Naive thymus-derived CD8-positive, alpha-beta T cell (primary cell): ENCODE data around the gene ARHGAP40. TPM values are rescaled to one million over a fixed set of nuclear protein-coding genes. Genes with fewer than 3 reads are reported as not detected.

Experiments
- ATAC-seq, 2 donors: fragments of 150-1000 bp; cut with Tn5 transposase in 1 of 2; sonication (Bioruptor Pico), chemical (Tn5 transposase) in 1 of 2; 1 replicate in 1 of 2; 2 replicates in 1 of 2; pipeline ENCODE4 v1.10.0; 2021; ENCODE audit warnings: mild to moderate bottlenecking in 2 of 2, moderate library complexity in 2 of 2
- POLR2A ChIA-PET: fragments of 350-600 bp; sonication (Branson Sonifier 250); formaldehyde crosslinking; loops from one replicate; lab custom pipeline; 2021; ENCODE audit warnings: antibody characterized with exemption; lab: Charles Lee
- DNase-seq, 10 donors: peaks; one replicate each; pipeline versions ENCODE4 v3.0.0 to v3.0.0-alpha.2; 2020 to 2022
- H3K27ac Mint-ChIP-seq, 10 donors: one replicate each; pipeline ENCODE4 v1.8.0; 2020 to 2022; ENCODE audit warnings: mild to moderate bottlenecking in 10 of 10, mixed read lengths in 10 of 10, moderate library complexity in 4 of 10, inconsistent platforms in 1 of 10
- H3K27me3 Mint-ChIP-seq, 5 donors: one replicate each; pipeline ENCODE4 v1.8.0; 2021 to 2022; ENCODE audit warnings: mixed read lengths in 5 of 5
- H3K36me3 Mint-ChIP-seq, 3 donors: one replicate each; pipeline ENCODE4 v1.8.0; 2020 to 2022; ENCODE audit warnings: mixed read lengths in 3 of 3, mild to moderate bottlenecking in 2 of 3, inconsistent platforms in 1 of 3
- H3K4me1 Mint-ChIP-seq, 4 donors: one replicate each; pipeline ENCODE4 v1.8.0; 2021 to 2022; ENCODE audit warnings: mixed read lengths in 4 of 4
- H3K4me3 Mint-ChIP-seq, 10 donors: one replicate each; pipeline ENCODE4 v1.8.0; 2020 to 2022; ENCODE audit warnings: mild to moderate bottlenecking in 10 of 10, mixed read lengths in 10 of 10, moderate library complexity in 6 of 10, inconsistent platforms in 1 of 10
- H3K9me3 Mint-ChIP-seq, 9 donors: one replicate each; pipeline ENCODE4 v1.8.0; 2020 to 2022; ENCODE audit warnings: mixed read lengths in 9 of 9, mild to moderate bottlenecking in 3 of 9, inconsistent platforms in 1 of 9, moderate library complexity in 1 of 9
- polyA plus RNA-seq, 3 donors: library from polyadenylated mRNA; unstranded; fragments of 300-500 nt; fragmentation: Illumina TruSeq; gene quantifications; one replicate each; pipeline ENCODE4 v1.2.3, GENCODE V29; 2021
- total RNA-seq, 8 experiments: library from RNA in 2 of 8; stranded (reverse) in 2 of 8; gene quantifications; one replicate each; pipeline ENCODE4 v1.2.3 and lab custom pipeline; 2021 to 2026

ARHGAP40 gene
- total and polyA plus RNA-seq, 5 experiments from 2014 or later, result not detected

DNA sequence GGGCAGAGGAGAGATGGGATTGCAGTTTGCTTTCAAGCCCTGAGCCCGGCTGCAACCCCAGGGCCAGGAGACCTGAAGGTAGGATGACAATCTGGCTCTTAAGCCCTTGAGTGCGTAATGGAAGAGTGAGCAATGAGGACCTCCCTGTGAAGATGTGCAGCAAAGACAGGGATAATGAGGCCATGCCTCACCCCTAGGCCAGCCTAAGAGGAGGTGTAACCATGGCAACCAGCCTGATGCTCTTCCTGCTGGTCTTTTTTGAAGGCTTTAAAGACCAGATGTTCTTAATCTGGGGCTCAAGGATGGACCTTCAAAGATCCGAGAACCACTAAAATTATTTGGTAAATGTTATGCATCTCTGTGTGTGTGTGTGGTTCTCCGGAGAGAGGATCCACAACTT is 8.2 kb downstream of the ARHGAP40 start:
- Mint-ChIP-seq H3K27ac (no peak overlapping the region), H3K9me3 (peaks cover 0 to 3% (median 0%) of the 10 kb centered on the region in 9 donors), H3K4me1 (no peaks in the 10 kb centered on the region), H3K36me3 (no peaks in the 10 kb centered on the region), H3K27me3 (peaks cover 20 to 37% (median 27%) of the 10 kb centered on the region in 5 donors), H3K4me3 (no peak overlapping the region)
- POLR2A ChIA-PET, result interaction anchor here (0.5 kb wide), 1 partner anchor 235 kb away, joined by 3 read pairs; no protein-coding TSS in a partner anchor
- ATAC-seq (no peak), DNase-seq (no peak)

DNA sequence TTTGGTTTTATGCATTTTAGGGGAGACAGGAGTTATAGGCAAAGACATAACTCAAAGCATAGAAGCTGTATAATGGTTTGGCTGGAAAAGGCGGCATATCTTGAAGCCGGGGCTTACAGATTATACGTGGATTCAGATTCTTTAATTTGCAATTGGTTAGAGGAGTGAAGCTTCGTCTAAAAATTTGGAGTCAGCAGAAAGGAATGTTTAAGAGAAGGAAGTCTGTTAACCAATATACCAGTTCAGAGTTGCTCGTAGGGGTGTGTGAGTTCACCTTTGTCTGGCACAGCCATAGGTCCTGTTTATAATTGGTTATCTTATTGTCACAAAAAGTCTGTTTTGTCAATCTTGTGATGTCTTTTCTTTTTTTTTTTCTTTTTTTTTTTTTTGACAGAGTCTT is 8.9 kb downstream of the ARHGAP40 start:
- Mint-ChIP-seq H3K27ac (no peak overlapping the region), H3K4me3 (no peak overlapping the region), H3K27me3 (peaks cover 13 to 31% (median 23%) of the 10 kb centered on the region in 5 donors), H3K9me3 (peaks cover 0 to 3% (median 0%) of the 10 kb centered on the region in 9 donors), H3K36me3 (no peaks in the 10 kb centered on the region), H3K4me1 (no peaks in the 10 kb centered on the region)
- ATAC-seq (no peak), DNase-seq (no peak)
- POLR2A ChIA-PET, result no interaction called here

DNA sequence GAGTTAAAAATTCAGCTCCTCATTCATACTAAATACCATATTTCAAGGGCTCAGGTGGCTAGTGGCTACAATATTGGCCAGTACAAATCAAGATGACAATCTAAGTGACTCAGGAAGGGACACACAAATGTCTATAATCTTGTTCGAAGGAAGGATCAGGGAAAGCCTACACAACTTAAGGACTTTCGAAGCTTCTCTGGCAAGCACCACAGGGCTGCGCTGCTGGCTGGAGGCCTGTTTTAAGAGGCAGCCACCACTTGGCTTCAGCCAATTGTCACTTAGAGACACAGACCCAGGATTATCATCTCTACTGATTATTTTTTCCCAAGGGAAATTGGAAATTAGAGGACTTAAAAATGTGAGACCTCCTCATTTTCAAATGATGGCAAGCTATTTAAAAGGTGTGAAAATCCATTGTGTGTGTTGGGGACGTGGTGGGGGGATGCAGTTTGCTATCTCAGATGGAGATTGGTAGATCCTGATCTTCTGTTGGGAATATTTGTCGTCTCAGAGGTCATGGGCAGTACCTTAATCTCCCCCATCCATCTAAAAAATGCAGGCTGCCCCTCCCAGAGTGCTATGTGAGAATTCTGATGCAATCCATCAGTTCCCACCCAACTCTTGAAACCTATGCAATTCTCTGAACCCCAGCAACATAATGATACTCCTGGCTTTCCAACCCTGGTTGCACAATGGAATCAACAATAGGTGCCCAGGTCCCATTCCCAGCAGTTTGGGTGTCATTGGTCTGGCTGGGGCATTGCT is 11.3 kb downstream of the ARHGAP40 start:
- Mint-ChIP-seq H3K9me3 (no peaks in the 10 kb centered on the region), H3K27me3 (peaks cover 14 to 42% (median 26%) of the 10 kb centered on the region in 5 donors), H3K27ac (no peak overlapping the region), H3K4me3 (no peak overlapping the region), H3K4me1 (no peaks in the 10 kb centered on the region), H3K36me3 (no peaks in the 10 kb centered on the region)
- DNase-seq (no peak), ATAC-seq (no peak)
- POLR2A ChIA-PET, result no interaction called here

DNA sequence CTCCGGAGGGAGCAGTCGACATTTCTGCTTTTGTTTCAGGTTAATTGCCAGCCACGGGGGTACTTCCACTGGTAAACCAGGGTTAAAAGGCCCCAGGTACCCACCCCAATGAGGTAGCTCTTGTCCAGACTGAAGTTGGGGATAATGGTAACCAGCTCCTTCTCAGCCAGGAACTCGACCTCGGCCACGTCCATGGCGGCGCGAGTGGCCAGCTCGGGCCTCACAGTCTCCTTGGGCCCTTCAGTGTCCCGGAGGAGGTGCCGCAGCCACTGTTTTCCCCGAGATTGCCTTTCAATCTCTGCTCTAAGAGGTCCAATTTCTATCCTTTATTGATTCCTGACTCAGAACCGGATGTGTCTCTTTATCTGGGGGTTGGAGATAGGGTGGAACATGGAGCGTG is 13.7 kb downstream of the ARHGAP40 start:
- POLR2A ChIA-PET, result no interaction called here
- Mint-ChIP-seq H3K4me3 (no peak overlapping the region), H3K27ac (no peak overlapping the region), H3K4me1 (no peaks in the 10 kb centered on the region), H3K9me3 (no peaks in the 10 kb centered on the region), H3K36me3 (no peaks in the 10 kb centered on the region), H3K27me3 (peaks cover 11 to 46% (median 34%) of the 10 kb centered on the region in 5 donors)
- ATAC-seq (no peak), DNase-seq (no peak)

DNA sequence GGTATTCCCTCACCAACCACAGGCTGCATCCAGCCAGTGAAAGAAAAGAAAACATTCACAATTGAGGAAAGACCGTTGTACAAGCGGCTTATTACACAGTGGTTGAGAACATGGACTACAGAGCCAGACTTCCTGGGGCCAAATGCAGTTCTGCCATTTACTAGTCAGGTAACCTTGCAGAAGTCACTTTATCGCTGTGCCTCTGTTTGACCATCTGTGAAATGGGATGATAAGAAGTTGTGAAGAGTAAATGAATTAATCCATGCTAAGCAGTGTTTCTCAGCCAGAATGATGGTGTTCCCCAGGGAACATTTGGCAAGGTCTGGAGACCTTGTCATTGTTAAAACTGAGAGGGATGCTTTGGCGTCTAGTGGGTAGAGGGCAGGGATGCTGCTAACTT is 14.8 kb downstream of the ARHGAP40 start:
- no peaks in the 10 kb centered on the region for H3K36me3 Mint-ChIP-seq
- no peak for DNase-seq
- POLR2A ChIA-PET, result no interaction called here
- H3K9me3 Mint-ChIP-seq, result no peaks in the 10 kb centered on the region
- peaks cover 8 to 46% (median 31%) of the 10 kb centered on the region in 5 donors for H3K27me3 Mint-ChIP-seq
- no peaks in the 10 kb centered on the region for H3K4me1 Mint-ChIP-seq
- H3K27ac Mint-ChIP-seq, result no peak overlapping the region
- H3K4me3 Mint-ChIP-seq, result no peak overlapping the region
- no peak for ATAC-seq

DNA sequence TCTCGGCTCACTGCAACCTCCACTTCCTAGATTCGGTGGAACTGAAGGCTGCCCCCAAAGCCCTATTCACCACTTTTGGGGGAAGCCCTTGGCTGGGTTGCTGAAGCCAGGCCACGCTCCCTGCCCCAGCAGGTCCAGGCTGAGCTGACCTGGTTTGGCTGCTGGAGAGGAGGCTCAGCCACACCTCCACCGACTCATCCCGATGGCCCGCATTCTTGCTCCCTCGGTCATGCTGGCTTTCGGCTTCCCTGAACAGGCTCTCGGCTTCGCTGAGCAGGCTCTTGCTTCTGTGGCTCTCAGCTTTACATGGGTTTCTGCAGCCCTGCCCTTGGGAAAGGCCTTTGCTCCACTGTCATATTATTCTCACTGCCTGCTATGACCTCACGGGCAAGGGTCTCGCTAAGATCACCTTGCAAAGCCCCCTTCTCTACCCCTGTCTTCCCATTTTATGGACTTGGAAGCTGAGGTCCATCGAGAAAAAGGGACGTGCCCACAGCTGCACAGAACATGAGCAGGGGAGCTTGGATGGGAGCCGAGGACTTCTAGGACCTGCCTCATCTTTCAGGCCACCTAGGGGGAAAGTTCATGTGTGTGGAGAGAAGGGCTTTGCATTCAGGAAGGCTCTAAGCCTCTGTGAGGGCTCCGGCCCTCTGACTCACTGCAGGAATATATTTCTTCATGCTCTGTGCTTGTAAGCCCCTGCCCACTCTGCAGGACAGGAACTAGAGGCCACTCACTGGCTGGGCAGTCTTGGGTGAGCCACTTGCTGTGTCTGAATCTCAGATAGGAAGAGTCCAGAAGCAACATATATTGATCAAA is 15.6 kb downstream of the ARHGAP40 start:
- POLR2A ChIA-PET, result no interaction called here
- ATAC-seq (no peak), DNase-seq (no peak)
- no peaks in the 10 kb centered on the region for H3K9me3 Mint-ChIP-seq
- H3K4me3 Mint-ChIP-seq, result no peak overlapping the region
- no peak overlapping the region for H3K27ac Mint-ChIP-seq
- no peaks in the 10 kb centered on the region for H3K36me3 Mint-ChIP-seq
- peaks cover 8 to 43% (median 31%) of the 10 kb centered on the region in 5 donors for H3K27me3 Mint-ChIP-seq
- no peaks in the 10 kb centered on the region for H3K4me1 Mint-ChIP-seq

DNA sequence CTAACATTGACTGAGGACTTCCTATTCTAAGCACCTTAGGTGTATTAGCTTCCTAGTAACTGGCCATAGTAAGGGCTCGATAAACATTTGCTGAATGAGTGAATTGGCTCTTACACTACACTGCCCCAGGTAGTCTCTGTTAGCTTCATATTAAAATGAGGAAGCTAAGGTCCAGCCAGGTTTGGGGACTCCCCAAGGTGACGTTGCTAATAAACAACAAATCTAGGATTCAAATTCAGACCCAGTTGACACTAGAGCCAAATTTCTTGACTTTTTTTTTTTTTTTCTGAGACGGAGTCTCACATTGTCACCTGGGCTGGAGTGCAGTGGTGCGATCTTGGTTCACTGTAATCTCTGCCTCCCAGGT is 16.2 kb downstream of the ARHGAP40 start:
- DNase-seq, result no peak
- Mint-ChIP-seq H3K4me3 (no peak overlapping the region), H3K9me3 (no peaks in the 10 kb centered on the region), H3K36me3 (no peaks in the 10 kb centered on the region), H3K27ac (no peak overlapping the region), H3K4me1 (no peaks in the 10 kb centered on the region), H3K27me3 (peaks cover 5 to 41% (median 26%) of the 10 kb centered on the region in 5 donors)
- ATAC-seq, result no peak
- POLR2A ChIA-PET, result no interaction called here

DNA sequence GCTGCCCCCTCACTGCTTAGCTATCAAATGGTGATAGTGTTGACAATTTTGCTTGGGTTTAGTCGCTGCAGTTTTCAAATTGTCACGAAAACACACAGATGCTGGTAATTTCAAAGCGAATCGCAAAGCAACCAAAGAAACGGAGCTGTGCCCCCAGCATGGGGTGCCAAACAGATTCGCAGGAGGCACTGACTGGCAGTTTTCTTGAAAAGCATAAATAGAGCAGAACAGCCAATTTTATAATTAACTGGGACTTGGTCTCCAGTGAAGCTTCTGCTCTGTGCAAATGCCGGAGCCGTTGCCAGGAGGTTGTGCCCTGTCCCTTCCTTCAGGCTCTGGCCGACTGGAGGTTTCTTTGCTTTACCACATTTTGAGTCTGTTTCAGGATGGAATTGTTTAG is 18.8 kb downstream of the ARHGAP40 start:
- no peak for DNase-seq
- Mint-ChIP-seq H3K9me3 (peaks cover 0 to 11% (median 0%) of the 10 kb centered on the region in 9 donors), H3K36me3 (no peaks in the 10 kb centered on the region), H3K27me3 (peaks cover 7 to 33% (median 25%) of the 10 kb centered on the region in 5 donors), H3K4me3 (no peak overlapping the region), H3K27ac (no peak overlapping the region), H3K4me1 (no peaks in the 10 kb centered on the region)
- POLR2A ChIA-PET, result no interaction called here
- no peak for ATAC-seq

DNA sequence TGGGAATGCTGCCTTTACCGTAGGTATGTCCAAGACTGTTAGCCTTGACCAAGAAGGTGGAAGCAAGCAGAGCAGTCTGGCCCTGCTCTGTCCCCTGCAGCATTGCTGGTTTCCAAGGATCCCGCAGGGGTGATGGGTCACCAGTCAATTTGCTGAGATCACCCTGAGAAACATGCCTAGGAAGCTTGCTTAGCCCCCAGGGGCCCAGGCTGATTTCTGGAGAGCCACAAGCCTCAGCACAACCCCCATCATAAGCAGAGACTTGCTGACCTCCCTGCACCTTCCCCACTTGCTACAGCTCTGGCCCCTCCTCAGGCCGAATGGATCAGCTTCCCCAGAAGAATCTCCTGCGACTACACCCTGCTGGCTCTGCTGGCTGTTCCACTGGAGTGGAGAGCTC is 21.5 kb downstream of the ARHGAP40 start:
- Mint-ChIP-seq H3K4me1 (no peaks in the 10 kb centered on the region), H3K9me3 (peaks cover 0 to 11% (median 0%) of the 10 kb centered on the region in 9 donors), H3K27me3 (peaks cover 4 to 17% (median 16%) of the 10 kb centered on the region in 5 donors), H3K27ac (no peak overlapping the region), H3K4me3 (no peak overlapping the region), H3K36me3 (no peaks in the 10 kb centered on the region)
- ATAC-seq (no peak), DNase-seq (no peak)
- POLR2A ChIA-PET, result no interaction called here

DNA sequence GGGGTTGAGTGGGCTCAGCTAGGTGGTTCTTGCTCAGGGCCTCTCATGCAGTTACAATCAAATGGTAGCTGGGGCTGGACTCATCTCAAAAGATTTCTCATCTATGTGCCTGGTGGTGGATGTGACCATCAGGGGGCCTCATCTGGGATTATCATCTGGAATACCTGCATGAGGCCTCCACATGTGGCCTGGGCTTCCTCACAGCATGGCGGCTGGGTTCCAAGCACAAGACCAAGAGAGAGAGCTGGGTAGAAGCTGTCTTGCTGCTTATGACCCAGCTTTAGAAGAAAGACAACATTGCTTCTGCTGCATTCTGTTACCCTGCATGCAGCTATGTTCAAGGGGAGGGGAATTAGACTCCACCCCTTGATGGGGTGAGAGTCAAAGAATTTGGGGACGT is 22.5 kb downstream of the ARHGAP40 start:
- peaks cover 0 to 11% (median 0%) of the 10 kb centered on the region in 9 donors for H3K9me3 Mint-ChIP-seq
- no peaks in the 10 kb centered on the region for H3K4me1 Mint-ChIP-seq
- no peak overlapping the region for H3K4me3 Mint-ChIP-seq
- no peaks in the 10 kb centered on the region for H3K36me3 Mint-ChIP-seq
- no peak overlapping the region for H3K27ac Mint-ChIP-seq
- POLR2A ChIA-PET, result no interaction called here
- peaks cover 4 to 10% (median 6%) of the 10 kb centered on the region in 5 donors for H3K27me3 Mint-ChIP-seq
- ATAC-seq, result no peak
- DNase-seq, result no peak

DNA sequence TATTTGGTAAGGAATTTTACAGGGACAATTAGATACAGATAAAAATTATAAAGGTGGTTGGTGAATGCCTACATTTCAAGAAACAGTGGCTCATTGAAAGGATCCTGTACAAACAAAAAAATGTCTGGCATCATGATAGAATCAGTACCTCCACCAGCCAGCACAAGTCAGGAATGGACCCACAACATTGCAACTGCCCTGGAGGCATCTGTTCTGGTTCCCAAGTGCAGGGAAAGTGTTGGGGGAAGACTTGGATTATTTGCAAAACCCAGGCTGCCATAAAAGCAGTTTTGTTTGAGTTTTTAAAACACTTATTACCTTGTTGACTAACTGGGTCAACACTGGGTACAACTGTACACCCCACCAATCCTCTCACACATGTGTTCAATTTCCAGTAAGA is 24.3 kb downstream of the ARHGAP40 start:
- DNase-seq, result no peak
- no peaks in the 10 kb centered on the region for H3K36me3 Mint-ChIP-seq
- H3K4me3 Mint-ChIP-seq, result no peak overlapping the region
- POLR2A ChIA-PET, result no interaction called here
- no peak overlapping the region for H3K27ac Mint-ChIP-seq
- peaks cover 0 to 7% (median 4%) of the 10 kb centered on the region in 5 donors for H3K27me3 Mint-ChIP-seq
- no peak for ATAC-seq
- H3K4me1 Mint-ChIP-seq, result no peaks in the 10 kb centered on the region
- peaks cover 0 to 11% (median 0%) of the 10 kb centered on the region in 9 donors for H3K9me3 Mint-ChIP-seq

DNA sequence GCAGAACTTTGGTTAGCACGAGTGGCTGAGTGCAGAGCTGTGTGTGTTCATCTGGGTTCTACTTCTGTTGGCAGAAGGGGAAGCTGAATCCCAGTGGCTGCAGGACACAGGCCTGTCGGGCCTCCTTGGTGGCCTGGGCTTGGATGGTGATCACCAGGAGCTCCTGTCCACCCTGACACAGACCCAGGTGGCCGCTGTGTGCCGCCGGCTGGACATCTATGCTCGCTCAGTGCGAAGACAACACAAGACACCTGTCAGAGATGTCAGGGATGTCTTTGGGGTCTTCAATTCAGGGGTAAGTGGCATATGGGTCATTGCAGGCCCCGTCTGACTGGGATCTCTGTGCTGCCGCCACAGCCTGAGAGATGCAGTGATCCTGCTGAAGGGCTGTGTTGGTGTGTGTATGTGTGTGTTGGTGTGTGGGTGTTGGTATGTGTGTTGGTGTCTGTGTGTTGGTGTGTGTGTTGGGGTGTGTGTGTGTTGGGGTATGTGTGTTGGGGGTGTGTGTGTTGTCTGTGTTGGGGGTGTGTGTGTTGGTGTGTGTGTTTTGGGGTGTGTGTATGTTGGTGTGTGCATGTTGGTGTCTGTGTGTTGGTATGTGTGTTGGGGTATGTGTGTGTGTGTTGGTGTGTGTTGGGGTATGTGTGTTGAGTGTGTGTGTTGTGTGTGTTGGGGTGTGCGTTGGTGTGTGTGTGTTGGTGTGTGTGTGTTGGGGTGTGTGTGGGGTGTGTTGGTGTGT is 25.5 kb downstream of the ARHGAP40 start:
- Mint-ChIP-seq H3K27me3 (peaks cover 0 to 7% (median 4%) of the 10 kb centered on the region in 5 donors), H3K4me3 (no peak overlapping the region), H3K27ac (no peak overlapping the region), H3K9me3 (peaks cover 0 to 11% (median 0%) of the 10 kb centered on the region in 9 donors), H3K36me3 (no peaks in the 10 kb centered on the region), H3K4me1 (no peaks in the 10 kb centered on the region)
- DNase-seq, result no peak
- POLR2A ChIA-PET, result no interaction called here
- ATAC-seq, result no peak
